Tibial artery (tissue), 4 donors: ENCODE measurements around the gene CASZ1.

Experiments used
- DNase-seq, 2 donors: peaks; one replicate each; pipeline ENCODE4 v3.0.0-alpha.2; 2019
- H3K27ac ChIP-seq, 2 donors: fragments of 200-600 bp; sonication (generic) in 1 of 2; 1 replicate in 1 of 2; 2 replicates in 1 of 2; pipeline ENCODE4 v1.5.1; 2018 to 2019; ENCODE audit warnings: mild to moderate bottlenecking in 1 of 2
- H3K27me3 ChIP-seq, 2 donors: fragments of 200-600 bp; sonication (generic) in 1 of 2; one replicate each; pipeline versions ENCODE4 v1.5.1 to v1.6.0; 2016 to 2019
- H3K36me3 ChIP-seq, 3 donors: fragments of 200-600 bp; sonication (generic) in 2 of 3; one replicate each; pipeline ENCODE4 v1.5.1; 2016 to 2019; ENCODE audit warnings: mild to moderate bottlenecking in 2 of 3
- H3K4me1 ChIP-seq, 4 donors: fragments of 200-600 bp; sonication (generic) in 2 of 4; 1 replicate in 3 of 4; 2 replicates in 1 of 4; pipeline ENCODE4 v1.5.1; 2016 to 2019
- H3K4me3 ChIP-seq, 2 donors: fragments of 200-600 bp; sonication (generic) in 1 of 2; 1 replicate in 1 of 2; 2 replicates in 1 of 2; pipeline ENCODE4 v1.5.1; 2018 to 2019; ENCODE audit warnings: mild to moderate bottlenecking in 2 of 2
- H3K9me3 ChIP-seq, 3 donors: fragments of 200-600 bp; sonication (generic) in 1 of 3; one replicate each; pipeline ENCODE4 v1.5.1; 2016 to 2019
- intact Hi-C: fragments of 100-400 bp; cut with DNase I; formaldehyde crosslinking; loops from one replicate; pipeline ENCODE4 v1.15.0; 2023; ENCODE audit warnings: low total_unique reads
- TF ChIP-seq, protein P1 (sequence below), 2 experiments: fragments of 200-600 bp in 1 of 2; fragments of 450-650 bp in 1 of 2; IDR thresholded peaks; one replicate each; pipeline ENCODE4 v1.5.1; 2017 to 2019; ENCODE audit warnings: antibody characterized with exemption in 2 of 2, mild to moderate bottlenecking in 1 of 2, moderate library complexity in 1 of 2

CASZ1 gene

DNA sequence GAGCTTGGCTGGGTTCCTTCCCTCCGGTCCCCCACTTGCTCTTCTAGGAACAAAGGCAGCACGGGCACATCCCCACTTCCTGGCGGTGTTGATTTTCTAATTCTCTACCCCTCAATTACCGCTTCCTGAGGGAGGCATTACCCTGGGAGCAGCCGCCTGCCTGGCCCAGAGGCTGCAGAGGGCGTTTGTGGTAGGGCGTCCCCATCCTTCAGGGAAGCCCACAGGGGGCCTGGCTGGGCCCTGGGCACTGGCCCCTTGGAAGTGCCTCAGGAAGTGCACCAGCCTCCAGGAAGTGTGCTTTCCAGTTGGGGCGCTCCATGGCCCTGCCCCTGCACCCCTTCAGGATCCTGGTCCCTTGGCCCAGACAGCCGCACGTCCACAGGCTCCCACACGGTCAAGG is 42.1 kb upstream of the CASZ1 start:
- H3K36me3 ChIP-seq, result no peaks in the 10 kb centered on the region
- H3K4me1 ChIP-seq, result peaks cover 0 to 6% (median 0%) of the 10 kb centered on the region in 4 donors
- H3K9me3 ChIP-seq, result peaks cover 0 to 9% (median 0%) of the 10 kb centered on the region in 3 donors
- no peak overlapping the region for H3K27ac ChIP-seq
- TF ChIP-seq, protein P1, sequence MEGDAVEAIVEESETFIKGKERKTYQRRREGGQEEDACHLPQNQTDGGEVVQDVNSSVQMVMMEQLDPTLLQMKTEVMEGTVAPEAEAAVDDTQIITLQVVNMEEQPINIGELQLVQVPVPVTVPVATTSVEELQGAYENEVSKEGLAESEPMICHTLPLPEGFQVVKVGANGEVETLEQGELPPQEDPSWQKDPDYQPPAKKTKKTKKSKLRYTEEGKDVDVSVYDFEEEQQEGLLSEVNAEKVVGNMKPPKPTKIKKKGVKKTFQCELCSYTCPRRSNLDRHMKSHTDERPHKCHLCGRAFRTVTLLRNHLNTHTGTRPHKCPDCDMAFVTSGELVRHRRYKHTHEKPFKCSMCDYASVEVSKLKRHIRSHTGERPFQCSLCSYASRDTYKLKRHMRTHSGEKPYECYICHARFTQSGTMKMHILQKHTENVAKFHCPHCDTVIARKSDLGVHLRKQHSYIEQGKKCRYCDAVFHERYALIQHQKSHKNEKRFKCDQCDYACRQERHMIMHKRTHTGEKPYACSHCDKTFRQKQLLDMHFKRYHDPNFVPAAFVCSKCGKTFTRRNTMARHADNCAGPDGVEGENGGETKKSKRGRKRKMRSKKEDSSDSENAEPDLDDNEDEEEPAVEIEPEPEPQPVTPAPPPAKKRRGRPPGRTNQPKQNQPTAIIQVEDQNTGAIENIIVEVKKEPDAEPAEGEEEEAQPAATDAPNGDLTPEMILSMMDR (IDR thresholded peaks at IDR 0.05), result no peak
- DNase-seq, result no peak
- H3K27me3 ChIP-seq, result peaks cover 4 to 77% of the 10 kb centered on the region in 2 donors
- no peak overlapping the region for H3K4me3 ChIP-seq
- intact Hi-C loops, result no loop called here

DNA sequence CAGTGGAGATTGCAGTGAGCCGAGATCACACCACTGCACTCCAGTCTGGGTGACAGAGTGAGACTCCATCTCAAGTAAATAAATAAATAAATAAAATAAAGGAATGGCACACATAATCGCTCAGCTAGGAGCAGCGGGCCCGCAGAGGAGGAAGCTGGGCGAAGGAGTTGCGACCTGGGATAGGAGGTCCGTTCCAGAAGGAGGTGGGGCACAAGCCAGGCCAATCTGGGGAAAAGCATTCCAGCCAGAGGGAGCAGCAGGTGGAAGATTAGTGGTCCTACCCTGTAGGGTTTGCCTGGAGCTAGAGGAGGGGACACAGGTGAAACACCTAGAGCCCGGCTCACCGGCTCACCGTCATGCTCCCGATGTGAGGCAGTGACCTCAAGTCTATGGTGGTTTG is 40.3 kb upstream of the CASZ1 start:
- no peak for DNase-seq
- Histone ChIP-seq H3K27ac (no peak overlapping the region), H3K4me1 (peaks cover 0 to 6% (median 0%) of the 10 kb centered on the region in 4 donors), H3K36me3 (no peaks in the 10 kb centered on the region), H3K27me3 (peaks cover 4 to 65% of the 10 kb centered on the region in 2 donors), H3K4me3 (no peak overlapping the region), H3K9me3 (no peaks in the 10 kb centered on the region)
- TF ChIP-seq, protein P1 (IDR thresholded peaks at IDR 0.05), result no peak
- intact Hi-C loops, result no loop called here

DNA sequence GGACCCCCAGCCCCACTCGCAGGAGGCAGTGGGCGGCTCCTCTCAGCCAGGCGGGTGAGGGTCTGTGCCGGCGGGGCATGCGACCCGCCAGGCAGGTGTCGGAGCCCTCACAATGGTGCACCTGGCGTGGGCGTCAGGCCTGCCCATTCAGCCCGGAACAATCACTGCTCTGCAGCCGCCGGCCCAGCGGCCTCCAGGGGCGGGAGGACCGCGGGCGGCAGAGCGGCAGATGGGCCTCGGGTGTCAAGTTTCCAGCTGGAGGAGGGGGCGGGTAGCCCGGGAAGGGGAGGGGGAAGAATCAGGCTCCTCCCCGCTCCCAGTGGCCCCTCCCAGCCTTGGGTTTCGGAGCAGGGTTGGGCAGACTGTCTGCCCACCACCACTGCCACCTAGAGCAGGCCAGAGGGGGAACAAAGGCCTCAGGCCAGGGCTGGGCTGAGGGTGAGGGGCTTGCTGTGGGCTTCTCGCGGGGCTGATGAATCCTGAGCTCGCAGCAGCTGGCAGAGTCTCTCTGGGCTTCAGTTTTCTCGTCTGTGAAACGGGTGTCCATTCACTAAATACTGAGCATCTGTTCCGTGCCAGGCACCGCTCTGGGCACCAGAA is 39.5 kb upstream of the CASZ1 start:
- peaks cover 4 to 69% of the 10 kb centered on the region in 2 donors for H3K27me3 ChIP-seq
- DNase-seq, result no peak

DNA sequence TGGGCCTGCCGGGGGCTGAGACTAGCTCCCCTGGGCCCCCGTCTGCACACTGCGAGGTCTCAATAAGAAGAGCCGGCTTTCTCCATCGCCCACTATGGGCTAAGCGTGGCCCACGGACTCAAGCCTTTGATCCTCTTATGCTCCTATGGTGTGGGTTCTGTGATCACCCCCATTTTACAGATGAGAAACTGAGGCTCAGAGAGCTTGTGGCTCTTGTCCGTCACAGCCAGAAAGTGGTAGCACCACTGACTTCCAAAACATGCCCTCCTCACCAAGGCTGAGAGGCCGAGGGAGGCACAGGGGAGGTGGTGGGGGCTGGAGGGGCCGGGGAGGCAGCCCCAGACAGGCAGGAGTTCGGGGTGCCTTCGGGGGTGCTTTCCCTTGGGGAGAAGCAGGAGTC is 39.0 kb upstream of the CASZ1 start:
- Histone ChIP-seq H3K27me3 (peaks cover 4 to 73% of the 10 kb centered on the region in 2 donors), H3K4me1 (peaks cover 0 to 6% (median 0%) of the 10 kb centered on the region in 4 donors), H3K27ac (no peak overlapping the region), H3K9me3 (no peaks in the 10 kb centered on the region), H3K36me3 (no peaks in the 10 kb centered on the region), H3K4me3 (no peak overlapping the region)
- intact Hi-C loops, result no loop called here
- TF ChIP-seq, protein P1 (IDR thresholded peaks at IDR 0.05), result no peak
- no peak for DNase-seq

More for the DNA sequence above, 39.5 kb upstream of the CASZ1 start:
- no peaks in the 10 kb centered on the region for H3K36me3 ChIP-seq
- no peak overlapping the region for H3K4me3 ChIP-seq
- no peaks in the 10 kb centered on the region for H3K9me3 ChIP-seq
- H3K27ac ChIP-seq, result no peak overlapping the region
- intact Hi-C loops, result no loop called here
- peaks cover 0 to 6% (median 0%) of the 10 kb centered on the region in 4 donors for H3K4me1 ChIP-seq
- TF ChIP-seq, protein P1 (IDR thresholded peaks at IDR 0.05), result no peak

DNA sequence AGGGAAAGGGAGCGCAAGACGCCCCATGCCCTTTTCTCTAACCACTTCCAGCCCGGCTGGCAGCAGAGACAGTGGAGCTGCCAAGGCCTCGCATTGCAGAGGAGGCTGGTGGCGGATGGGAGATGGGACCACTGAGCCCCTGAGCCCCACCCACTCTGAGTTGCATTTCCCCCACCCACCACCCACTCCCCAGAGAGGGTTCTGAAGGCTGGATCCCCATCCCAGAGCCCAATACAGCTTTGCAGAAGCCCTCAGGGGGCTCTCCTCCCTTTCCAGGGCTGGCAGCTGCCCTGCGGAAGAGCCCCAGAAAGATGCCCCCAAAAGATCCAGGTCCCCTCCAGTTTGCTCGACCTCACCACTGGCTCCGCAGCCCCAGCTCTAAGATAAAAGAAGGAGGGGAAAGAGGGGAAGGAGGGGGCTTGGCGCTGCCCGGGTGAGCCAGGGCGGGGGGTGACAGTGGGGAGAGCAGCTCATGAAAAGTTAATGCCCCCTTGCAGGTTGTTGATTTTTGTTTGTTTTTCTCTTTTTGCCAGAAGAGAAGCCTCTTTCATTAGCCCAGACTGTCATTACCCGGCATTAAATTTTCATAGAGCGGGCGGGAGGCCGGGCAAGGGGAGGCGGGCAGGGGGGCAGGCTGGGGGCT is 38.4 kb upstream of the CASZ1 start:
- TF ChIP-seq, protein P1 (IDR thresholded peaks at IDR 0.05), result no peak
- H3K27me3 ChIP-seq, result peaks cover 4 to 73% of the 10 kb centered on the region in 2 donors
- DNase-seq, result no peak
- no peaks in the 10 kb centered on the region for H3K36me3 ChIP-seq
- peaks cover 0 to 6% (median 0%) of the 10 kb centered on the region in 4 donors for H3K4me1 ChIP-seq
- intact Hi-C loops, result no loop called here
- H3K27ac ChIP-seq, result no peak overlapping the region
- H3K9me3 ChIP-seq, result no peaks in the 10 kb centered on the region
- H3K4me3 ChIP-seq, result no peak overlapping the region
